ENCODE data around the gene NECAB3.

The NECAB3 gene

GRCh38 chr20:33663161-33664084 is 10.8 kb downstream of the NECAB3 start:
- peak; percentile 91 for DNase-seq

- DNase-seq = no peak
Observed at GRCh38 chr20:33662172-33662571, 12.1 kb downstream of the NECAB3 start, which contains the start of gene C20orf144. TSS of gene C20orf144 (plus strand) at chr20:33662327. CDS start at chr20:33662346, 19 bp downstream.

- DNase-seq = no peak
Observed at GRCh38 chr20:33660685-33661058, 13.6 kb downstream of the NECAB3 start.

- DNase-seq = no peak
Observed at GRCh38 chr20:33660035-33660684, 14.1 kb downstream of the NECAB3 start.

GRCh38 chr20:33659341-33660034 is 14.7 kb downstream of the NECAB3 start:
- no peak for DNase-seq

- DNase-seq = no peak
Observed at GRCh38 chr20:33658929-33659328, 15.3 kb downstream of the NECAB3 start.

GRCh38 chr20:33658510-33658909 is 15.7 kb downstream of the NECAB3 start:
- no peak for DNase-seq

GRCh38 chr20:33657704-33658095 is 16.5 kb downstream of the NECAB3 start:
- no peak for DNase-seq

- no peak for DNase-seq
Observed at GRCh38 chr20:33656783-33657703, 17.2 kb downstream of the NECAB3 start.

GRCh38 chr20:33656010-33656782 is 18.0 kb downstream of the NECAB3 start:
- no peak for DNase-seq

- DNase-seq = no peak
Observed at GRCh38 chr20:33655164-33655563, 19.1 kb downstream of the NECAB3 start.

- no peak for DNase-seq
Observed at GRCh38 chr20:33654680-33655161, 19.5 kb downstream of the NECAB3 start.

- no peak for DNase-seq
Observed at GRCh38 chr20:33653900-33654596, 20.2 kb downstream of the NECAB3 start.

GRCh38 chr20:33653218-33653899 is 20.9 kb downstream of the NECAB3 start:
- peak; percentile 69 for DNase-seq

- DNase-seq = no peak
Observed at GRCh38 chr20:33651562-33652048, 22.6 kb downstream of the NECAB3 start.

GRCh38 chr20:33650753-33651561 is 23.3 kb downstream of the NECAB3 start:
- no peak for DNase-seq

GRCh38 chr20:33650111-33650752 is 24.0 kb downstream of the NECAB3 start:
- no peak for DNase-seq

GRCh38 chr20:33649201-33649681 is 25.0 kb downstream of the NECAB3 start:
- no peak for DNase-seq
